ENCODE data around the gene CLECL1. TPM values are rescaled to one million over a fixed set of nuclear protein-coding genes. Genes with fewer than 3 reads are reported as not detected.

Gene CLECL1
- total RNA-seq, 1 experiment from 2014 or later = not detected

GRCh38 chr12:9745199-9745598, 12.3 kb upstream of the CLECL1 start:
- Histone ChIP-seq H3K27me3 (ENCODE audit: insufficient read depth, low read length) (peaks cover 17% of the 10 kb centered on the region), H4K20me1 (ENCODE audit: insufficient read depth) (no peaks in the 10 kb centered on the region), H2AFZ (ENCODE audit: low read depth, low read length, poor library complexity, severe bottlenecking) (no peak overlapping the region), H3K36me3 (ENCODE audit: control insufficient read depth in 1 of 2, insufficient read depth in 2 of 2, low read length in 2 of 2) (no peaks in the 10 kb centered on the region), H3K4me2 (ENCODE audit: low read length) (no peak overlapping the region), H3K9me2 (ENCODE audit: insufficient read depth) (no peaks in the 10 kb centered on the region), H3K79me2 (ENCODE audit: insufficient read depth, low read length) (no peaks in the 10 kb centered on the region), H3K27ac (ENCODE audit: low read depth, low read length) (no peak overlapping the region), H3K4me3 (replicated peaks in 1 of 2; ENCODE audit: low read depth in 1 of 2, low read length in 2 of 2) (no peak overlapping the region), H3K9me3 (ENCODE audit: control insufficient read depth in 1 of 2, insufficient read depth in 1 of 2, low read depth in 1 of 2, low read length in 2 of 2) (no peaks in the 10 kb centered on the region), H3K9ac (ENCODE audit: low read length) (no peak overlapping the region), H3K4me1 (ENCODE audit: control insufficient read depth in 1 of 2, insufficient read depth in 2 of 2, low read length in 2 of 2) (peaks cover 0 to 5% of the 10 kb centered on the region in 2 experiments; a peak in 1 of 4 replicates)
- POLR2A ChIA-PET = no interaction called here
- no peak for ATAC-seq
- CTCF ChIA-PET = no interaction called here
- TF ChIP-seq EZH2 (IDR thresholded peaks at IDR 0.05) = no peak
- no peak for TF ChIP-seq TCF7L2 (IDR thresholded peaks at IDR 0.05; ENCODE audit: borderline replicate concordance, extremely low read depth, insufficient read depth, insufficient read length)
- no peak for TF ChIP-seq REST (IDR thresholded peaks at IDR 0.05; ENCODE audit: low read depth)
- no peak for TF ChIP-seq YY1 (IDR thresholded peaks at IDR 0.05; ENCODE audit: extremely low read depth, insufficient replicate concordance, low read depth, low read length)
- no peak for TF ChIP-seq POLR2A (IDR thresholded peaks at IDR 0.05; ENCODE audit: borderline replicate concordance, extremely low read depth, insufficient read depth, insufficient read length)
- no peak for TF ChIP-seq ZBTB33 (IDR thresholded peaks at IDR 0.05; ENCODE audit: extremely low read depth, insufficient replicate concordance, low read length)
- TF ChIP-seq MAX (IDR thresholded peaks at IDR 0.05) = no peak
- no peak for TF ChIP-seq ELF1 (IDR thresholded peaks at IDR 0.05; ENCODE audit: borderline replicate concordance, low read depth)
- TF ChIP-seq ZFX (IDR thresholded peaks at IDR 0.05) = no peak
- no peak for TF ChIP-seq SIN3A (IDR thresholded peaks at IDR 0.05; ENCODE audit: low read depth)
- no peak for TF ChIP-seq EGR1 (IDR thresholded peaks at IDR 0.05; ENCODE audit: low read depth)
- no peak for TF ChIP-seq ATF3 (IDR thresholded peaks at IDR 0.05)
- TF ChIP-seq JUND (IDR thresholded peaks at IDR 0.05) = no peak
- no peak for TF ChIP-seq RAD21 (IDR thresholded peaks at IDR 0.05; ENCODE audit: low read depth)
- RAD21 ChIA-PET (ENCODE audit: low non-redundant PET in 1 of 2, low total read pairs in 2 of 2, uncharacterized antibody in 2 of 2, unreplicated experiment in 2 of 2) = no interaction called here
- BruUV-seq (replicated peaks) = no TSS peak
- DNase-seq (ENCODE audit: low read depth, low spot score) = no peak
- intact Hi-C loops (cut with micrococcal nuclease) = no loop called here

Data from HCT116 (cell line).